ENCODE measurements around the gene PSMD9.
A peak's percentile ranks its signal among the peaks of the same experiment; 100 is the strongest.
"Not testable (repeated sequence)": the region's sequence is repeated elsewhere in the genome, so short reads cannot be mapped to it uniquely, and the experiment has no call there.

The PSMD9 gene, protein sequence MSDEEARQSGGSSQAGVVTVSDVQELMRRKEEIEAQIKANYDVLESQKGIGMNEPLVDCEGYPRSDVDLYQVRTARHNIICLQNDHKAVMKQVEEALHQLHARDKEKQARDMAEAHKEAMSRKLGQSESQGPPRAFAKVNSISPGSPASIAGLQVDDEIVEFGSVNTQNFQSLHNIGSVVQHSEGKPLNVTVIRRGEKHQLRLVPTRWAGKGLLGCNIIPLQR

DNA sequence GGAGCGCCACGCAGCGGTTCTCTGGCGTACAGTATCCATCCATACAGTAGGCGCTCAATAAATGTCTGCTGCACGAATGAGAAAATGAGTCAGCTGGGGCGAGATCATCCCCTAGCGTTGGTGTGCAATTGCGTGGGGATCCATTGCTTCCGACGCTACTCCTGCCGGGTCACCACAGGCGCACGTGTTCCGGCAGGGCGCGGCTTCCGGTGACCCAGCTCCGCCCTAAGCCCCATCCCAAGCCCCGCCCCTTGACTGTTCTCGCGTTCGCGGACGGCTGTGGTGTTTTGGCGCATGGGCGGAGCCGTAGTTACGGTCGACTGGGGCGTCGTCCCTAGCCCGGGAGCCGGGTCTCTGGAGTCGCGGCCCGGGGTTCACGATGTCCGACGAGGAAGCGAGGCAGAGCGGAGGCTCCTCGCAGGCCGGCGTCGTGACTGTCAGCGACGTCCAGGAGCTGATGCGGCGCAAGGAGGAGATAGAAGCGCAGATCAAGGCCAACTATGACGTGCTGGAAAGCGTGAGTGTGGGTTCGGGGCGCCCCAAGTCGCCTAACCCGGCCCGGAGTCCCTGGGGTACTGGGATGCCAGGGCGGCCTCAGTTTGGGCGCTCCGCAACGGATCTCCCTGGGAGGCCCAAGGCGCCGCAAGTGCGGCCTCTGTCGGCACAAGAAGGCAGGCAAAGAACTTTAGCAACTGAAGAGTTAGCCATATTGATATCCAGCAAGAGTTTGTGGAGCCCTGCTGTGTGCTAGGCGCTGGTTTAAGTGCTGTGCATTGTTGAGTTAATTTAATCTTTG, at the start of gene PSMD9:
Gene PSMD9 (plus strand): TSS at position 313 of the 796 bp plus-strand sequence. CDS start 67 bp downstream, at position 380.
- peak; percentile 41 to 99 (median 94) for DNase-seq

DNA sequence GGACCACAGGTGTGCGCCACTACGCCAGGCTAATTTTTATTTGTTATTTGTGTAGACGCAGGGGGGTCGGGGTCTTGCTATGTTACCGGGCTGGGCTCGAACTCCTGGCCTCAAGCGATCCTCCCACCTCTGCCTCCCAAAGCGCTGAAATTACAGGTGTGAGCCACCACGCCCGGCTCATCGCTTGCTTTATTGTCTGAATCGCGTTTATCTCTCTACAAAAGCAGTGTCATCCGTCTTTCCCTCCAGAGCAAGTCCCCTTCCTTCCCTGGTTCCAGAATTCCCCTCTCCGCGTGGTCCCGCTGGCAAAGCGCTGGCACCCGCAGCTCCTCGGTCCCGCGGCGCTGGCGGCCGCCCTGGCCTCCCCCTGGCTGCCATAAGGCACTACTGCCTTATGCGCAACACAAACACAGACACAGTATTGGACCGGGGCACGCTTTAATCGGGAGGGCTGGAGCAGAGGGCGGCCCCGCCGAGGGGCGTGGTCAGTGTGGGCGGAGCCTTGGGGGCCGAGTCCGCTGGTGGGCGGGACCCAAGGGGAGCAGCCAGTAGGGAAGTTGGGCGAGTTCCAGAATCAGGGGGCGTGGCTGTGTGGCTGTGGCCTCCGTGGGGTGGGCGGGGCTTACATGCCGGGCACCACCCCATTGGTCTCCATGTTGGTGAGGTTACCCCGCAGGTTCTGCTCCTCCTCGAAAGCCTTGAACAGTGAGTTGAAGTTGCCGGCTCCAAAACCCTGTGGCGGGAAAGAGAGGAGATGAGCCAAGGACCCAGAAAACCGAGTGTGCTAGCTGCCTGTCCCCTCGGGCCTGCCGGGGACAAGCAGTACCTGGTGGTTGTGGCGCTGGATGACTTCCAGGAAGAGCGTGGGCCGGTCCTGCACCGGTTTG, 49.2 kb upstream of the PSMD9 start:
- DNase-seq, result peak; percentile 47 to 99 (median 91)

DNA sequence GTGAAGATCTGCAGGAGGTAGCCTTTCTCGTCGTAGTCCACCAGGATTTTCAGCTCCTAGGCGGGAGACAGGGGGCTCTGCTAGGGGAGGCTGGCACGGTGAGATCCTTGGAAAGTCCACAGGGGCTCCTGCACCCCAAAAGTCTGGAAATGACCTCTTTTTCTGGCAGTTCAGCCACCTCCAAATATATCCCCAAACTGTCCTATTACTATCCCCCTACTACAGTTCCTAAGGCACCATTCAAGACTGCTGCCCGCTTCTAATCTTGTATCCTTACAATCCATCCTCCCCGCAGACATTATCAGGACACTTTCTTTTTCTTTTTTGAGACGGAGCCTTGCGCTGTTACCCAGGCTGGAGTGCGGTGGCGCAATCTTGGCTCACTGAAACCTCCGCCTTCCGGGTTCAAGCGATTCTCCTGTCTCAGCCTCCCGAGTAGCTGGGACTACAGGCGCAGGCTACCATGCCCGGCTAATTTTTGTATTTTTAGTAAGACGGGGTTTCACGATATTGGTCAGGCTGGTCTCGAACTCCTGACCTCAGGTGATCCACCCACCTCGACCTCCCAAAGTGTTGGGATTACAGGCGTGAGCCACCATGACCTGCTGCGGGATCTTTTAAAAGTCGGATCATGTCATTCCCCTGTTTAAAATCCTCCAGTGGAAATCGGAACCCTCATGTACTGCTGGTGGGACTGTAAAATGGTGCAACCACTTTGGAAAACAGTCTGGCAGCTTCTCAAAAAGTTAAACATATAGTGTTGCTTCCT, 48.4 kb upstream of the PSMD9 start:
- no peak for DNase-seq

DNA sequence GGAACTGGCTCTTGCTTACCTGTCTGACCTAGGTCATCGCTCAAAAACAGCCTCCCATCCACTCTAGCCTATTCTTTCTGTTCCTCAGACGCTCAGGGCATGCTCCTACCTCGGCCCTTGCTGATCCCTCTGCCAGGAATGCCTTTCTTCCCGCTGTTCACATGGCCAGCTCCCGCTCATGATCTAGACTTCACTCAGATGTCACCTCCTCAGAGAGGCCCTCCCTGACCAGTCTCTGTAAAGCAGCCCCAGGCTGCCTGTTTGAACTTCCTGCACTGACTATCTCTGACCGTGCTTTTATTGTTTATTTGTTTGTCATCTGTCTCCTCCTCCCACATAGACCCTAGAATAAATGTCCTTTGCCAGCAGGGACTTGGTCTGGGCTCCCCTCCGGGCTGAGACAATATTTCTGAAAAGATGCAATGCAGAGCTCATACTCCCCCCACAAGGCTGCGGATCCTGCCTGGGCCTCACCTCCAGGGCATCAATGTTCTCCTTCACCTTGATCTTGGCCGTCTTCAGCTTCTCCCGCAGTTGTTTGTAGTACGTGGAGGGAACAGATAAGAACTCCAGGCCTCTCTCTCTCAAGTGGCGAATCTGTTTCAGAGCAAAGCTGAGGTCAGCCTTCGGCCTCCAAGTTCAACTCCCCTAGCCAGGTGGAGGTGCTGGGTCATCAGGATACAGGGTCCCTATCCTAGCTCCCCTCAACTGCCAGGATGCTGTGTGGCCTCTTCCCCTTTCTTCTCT, 45.2 kb upstream of the PSMD9 start:
- no peak for DNase-seq

DNA sequence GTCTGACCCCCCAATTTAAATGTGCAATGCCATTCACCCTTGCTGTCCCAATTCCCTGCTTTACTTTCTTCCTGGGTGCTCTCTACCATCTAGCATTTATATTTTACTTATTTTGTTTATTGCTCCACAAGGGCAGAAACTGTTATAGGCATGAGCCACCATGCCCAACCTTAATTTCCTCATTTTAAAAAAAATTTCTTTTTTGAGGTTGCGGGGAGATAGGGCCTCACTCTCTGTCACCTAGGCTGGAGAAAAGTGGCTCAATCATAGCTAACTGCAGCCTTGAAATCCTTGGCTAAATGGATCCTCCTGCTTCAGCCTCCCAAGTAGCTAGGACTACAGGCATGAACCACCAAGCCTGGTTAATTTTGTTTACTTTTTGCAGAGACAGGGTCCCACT, 42.9 kb upstream of the PSMD9 start:
- DNase-seq, result no peak

DNA sequence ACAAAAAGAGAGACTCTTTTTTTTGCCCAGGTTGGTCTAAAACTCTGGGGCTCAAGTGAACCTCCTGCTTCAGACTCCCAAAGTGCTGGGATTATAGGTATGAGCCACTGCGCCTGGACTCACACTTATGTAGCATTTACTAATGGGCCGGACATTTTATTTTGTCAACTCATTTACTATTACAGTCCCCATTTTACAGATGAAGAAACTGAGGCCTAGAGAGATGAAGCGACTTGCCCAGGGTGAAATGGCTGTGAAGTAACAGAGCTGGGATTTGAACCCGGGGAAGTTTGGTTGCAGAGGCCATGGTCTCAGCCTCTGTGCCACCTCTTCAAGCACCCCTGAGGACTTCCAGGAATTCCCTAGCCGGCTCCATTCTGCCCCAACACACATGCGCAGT, 39.4 kb upstream of the PSMD9 start:
- DNase-seq, result no peak

DNA sequence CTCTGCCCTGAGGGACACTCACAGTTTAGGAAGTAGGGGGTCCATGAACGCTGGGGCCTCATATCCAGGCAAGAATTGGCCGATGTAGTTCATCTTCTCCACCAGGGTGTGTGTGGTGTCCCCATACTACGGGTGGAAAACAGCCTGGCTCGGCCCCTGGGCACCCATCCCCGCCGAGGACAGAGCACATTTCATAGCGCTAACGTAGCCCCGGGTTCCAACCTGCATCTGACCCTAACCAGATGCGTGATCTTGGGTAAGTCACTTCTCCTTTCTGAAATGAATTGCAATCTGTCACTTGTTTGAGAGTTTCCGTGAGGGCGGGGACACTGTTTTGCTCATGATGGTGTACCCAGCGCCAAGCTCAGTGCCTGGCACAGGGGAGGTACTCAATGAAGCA, 38.9 kb upstream of the PSMD9 start:
- no peak for DNase-seq

DNA sequence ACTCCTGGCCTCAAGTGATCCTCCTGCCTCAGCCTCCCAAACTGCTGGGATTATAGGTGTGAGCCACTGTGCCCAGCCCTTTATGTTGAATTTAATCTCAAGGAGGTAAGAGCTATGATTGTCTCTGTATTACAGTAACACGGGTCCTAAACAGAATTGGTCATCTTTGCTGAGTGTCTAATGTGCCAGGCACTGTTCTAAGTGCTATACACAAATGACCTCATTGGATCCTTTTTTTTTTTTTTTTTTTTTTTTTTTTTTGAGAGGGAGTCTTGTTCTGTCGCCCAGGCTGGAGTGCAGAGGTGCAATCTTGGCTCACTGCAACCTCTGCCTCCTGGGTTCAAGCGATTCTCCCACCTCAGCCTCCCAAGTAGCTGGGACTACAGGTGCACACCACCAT, 36.2 kb upstream of the PSMD9 start:
- DNase-seq, result not testable (repeated sequence)

DNA sequence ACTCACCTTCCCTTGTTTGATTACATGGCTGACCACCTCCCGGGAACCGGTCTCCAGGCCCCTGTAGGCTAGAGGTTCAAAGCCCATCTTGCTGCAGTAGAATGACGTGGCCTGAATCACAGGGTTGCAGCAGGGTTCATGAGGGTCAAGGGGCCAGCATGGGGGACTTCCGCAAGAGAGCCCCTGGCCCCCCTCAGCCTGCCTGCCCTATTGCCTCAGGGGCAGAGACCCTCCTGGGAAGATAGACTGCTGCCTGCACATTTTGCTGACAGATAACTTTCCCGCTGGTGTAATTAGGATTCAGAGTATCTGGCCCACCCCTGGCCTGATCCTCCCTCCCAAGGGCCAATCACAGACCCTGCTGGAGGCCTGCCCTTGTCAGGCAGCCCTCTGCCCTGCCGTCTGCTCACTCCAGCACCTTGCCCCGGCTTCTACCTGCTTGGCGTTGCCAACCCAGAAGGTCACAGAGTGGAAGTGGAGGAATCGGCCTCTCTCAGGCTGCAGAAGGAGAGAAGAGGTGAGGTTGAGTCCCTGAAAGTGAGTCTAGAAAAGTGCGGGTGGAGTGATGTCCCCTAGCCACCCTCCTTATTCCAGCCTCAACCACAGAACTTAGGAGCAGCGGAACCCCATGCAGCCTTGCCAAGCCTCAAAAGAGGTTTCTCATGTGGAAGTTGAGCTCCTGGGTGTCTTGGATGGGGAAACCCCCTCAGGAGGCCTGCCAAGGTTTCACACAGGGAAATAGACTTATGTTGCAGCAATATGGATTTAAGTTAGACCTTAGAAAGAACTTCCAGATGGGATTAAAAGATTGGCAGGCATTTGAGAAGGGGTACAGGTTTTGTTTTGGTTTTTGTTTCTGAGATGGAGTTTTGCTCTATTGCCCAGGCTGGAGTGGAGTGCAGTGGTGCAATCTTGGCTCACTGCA, 31.0 kb upstream of the PSMD9 start:
- no peak for DNase-seq

DNA sequence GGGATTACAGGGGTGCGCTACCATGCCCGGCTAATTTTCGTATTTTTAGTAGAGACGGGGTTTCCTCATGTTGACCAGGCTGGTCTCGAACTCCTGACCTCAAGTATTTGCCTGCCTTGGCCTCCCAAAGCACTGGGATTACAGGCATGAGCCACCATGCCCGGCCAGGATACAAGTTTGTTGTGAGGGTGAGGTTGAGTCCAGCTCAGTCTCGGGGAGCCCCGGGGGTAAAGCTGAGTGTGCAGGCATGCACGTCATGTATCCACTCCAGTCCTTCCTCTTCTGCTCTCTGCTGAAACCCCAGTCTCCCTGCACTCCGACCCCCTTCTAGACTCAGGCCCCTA, 30.3 kb upstream of the PSMD9 start:
- DNase-seq, result no peak

DNA sequence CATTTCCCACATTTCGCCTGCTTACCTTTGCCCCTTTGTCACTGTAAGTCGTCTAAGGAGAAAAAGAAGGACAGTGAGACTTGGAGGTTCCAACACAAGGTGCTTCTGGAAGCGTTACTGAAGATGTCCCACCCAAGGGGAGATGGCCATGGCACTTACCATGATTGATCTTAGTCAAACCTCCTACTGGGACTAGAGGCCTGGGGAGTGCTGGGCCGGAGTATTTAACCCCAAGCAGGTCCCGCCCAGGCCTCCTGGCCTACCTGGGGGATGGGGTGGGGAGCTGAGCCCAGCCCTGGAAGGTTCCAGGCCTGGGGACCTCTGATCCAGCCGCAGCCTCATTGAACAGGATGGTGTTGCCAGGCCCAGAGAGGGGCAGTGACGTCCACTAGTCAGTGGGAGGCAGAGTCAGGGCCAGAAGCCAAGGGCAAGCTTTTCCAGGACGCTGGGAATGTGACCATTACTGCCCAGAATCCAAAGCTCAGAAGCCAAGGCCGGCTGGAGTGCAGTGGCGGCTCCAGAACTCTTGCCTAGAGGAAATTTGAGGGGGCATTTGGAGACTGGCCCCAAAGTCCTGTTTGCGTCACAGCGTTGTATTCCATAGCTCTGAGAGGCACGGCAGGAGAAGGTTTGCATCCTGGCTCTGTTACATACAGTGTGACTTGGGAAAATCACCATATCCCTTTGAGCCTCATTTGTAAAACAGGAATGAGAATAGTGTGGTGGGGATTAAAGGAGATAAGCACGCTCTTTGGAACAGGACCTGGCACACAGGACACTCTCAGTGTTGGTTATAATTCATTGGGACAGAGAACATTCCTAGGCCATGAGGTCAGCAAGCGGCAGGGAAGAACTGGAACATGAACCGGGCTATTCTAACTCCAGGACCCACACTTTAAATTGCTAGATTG, 29.7 kb upstream of the PSMD9 start, which contains the start of gene HPD:
Gene HPD (minus strand): TSS at position 198 of the 911 bp plus-strand sequence. CDS start 36 bp downstream, at position 162.
- DNase-seq, result peak in 21 of 56 donors; percentile 1 to 42 (median 9)

DNA sequence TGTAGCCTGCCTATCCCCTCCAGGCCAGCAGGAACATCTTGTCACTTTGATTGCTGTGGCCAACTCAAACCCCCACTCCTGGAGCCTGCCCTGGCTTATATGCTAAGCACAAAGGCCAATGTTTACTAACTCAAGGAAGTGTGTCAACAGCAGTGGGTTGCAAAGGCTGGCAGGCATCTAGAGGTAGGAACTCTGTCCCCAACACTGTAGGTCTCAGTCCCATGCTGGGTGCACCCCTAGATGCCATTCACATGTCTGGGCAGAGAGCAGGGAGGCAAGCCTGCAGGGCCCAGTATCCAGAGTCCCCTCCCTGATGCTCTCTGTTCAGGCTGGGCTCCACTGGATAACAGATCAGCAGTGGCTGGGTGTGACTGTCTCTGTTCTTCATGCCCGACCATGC, 28.3 kb upstream of the PSMD9 start:
- no peak for DNase-seq

DNA sequence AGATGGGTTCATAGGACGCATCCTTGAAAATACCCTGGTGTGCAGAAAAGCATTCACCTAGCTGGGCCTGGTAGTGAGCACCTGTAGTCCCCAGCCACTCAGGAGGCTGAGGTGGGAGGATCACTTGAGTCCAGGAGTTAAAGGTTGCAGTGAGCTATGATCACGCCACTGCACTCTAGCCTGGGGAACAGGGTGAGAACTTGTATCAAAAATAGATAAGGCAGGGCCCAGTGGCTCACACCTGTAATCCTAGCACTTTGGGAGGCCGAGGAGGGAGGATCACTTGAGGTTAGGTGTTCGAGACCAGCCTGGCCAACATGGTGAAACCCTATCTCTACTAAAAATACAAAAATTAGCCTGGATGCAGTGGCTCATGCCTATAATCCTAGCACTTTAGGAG, 27.9 kb upstream of the PSMD9 start:
- not testable (repeated sequence) for DNase-seq

DNA sequence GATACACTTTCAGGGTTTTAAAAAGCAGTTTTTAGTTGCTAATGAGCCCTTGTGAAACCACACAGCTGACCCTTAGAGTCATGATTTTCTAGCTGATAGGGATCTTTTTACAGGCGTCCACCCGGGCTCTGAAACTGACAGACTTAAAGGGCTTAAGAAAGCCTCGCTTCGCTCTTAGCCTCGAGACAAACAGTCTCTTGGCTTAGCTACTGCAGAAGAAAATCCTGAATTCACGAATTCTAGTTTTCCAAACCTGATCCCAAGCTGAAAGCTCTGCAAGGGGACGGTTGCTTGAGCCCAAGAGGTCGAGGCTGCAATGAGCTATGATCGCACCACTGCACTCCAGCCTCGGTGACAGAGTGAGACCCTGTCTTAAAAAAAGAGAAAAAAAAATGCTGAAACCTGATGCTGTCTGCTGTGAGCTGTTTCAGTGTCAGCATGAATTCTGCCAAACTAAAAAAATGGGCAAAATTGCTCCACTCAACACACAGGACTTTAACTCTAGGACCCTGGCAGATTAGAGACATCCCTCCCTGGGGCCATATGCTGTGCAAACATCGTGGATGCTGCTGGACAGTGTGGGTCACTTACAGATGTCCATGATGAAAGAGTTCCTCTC, 26.8 kb upstream of the PSMD9 start:
- no peak for DNase-seq

DNA sequence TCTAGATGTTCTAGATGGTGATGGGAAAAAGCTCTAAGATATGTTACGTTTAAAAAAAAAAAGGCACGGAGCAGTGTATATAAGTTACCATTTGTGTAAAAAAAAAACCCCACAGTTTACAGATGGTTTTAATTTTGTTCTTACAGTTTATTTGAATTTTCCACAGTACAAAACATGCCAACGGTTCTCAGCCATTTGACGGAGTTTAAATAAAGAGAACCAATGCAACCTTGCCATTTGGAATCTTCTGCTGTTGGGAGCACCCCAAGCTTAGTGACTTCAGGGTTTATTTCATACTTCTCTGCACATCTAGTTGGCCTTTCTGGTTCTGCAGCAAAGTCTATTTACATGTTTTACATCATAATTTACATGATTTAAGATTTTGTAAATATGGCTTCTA, 22.3 kb upstream of the PSMD9 start:
- DNase-seq, result no peak

DNA sequence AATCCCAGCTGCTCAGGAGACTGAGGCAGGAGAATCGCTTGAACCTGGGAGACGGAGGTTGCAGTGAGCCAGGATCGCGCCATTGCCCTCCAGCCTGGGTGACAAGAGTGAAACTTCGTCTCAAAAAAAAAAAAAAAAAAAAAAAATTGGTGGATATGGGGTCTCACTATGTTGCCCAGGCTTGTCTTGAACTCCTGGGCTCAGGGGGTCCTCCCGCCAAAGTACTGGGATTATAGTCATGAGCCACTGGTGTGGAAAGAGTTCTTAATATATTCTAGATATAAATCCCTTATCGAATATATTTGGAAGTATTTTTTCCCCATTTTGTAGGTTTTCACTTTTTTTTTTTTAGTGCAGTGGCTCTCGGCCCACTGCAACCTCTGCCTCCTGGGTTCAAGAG, 19.4 kb upstream of the PSMD9 start:
- DNase-seq, result not testable (repeated sequence)

DNA sequence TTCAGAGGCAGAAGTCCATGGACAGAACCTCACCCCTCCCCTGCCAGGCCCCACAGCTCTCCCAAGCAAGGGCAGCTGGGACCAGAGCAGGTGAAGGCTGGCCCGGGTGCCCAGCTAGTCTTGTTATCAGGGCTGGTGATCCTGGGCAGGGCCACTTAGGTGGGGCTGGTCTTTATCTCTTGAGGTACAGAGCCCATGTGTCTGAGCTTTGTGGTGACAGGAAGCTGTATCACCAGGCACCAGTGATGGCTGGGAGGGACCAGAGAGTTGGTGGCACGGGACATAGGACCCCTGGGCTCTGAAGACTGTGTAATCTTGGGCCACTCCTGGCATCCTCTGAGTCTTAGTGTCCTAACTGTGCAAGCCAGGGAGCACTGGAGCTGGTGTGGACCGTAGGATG, 17.1 kb upstream of the PSMD9 start:
- no peak for DNase-seq
